HEK293 (cell line): ENCODE measurements around the gene REG1B.

Experiments
- SALL2 ChIP-seq: fragments of 450-650 bp; formaldehyde crosslinking; IDR thresholded peaks from 2 replicates; pipeline ENCODE4 v1.5.0; 2017; ENCODE audit warnings: missing biosample characterization, mild to moderate bottlenecking, missing genetic modification characterization, borderline replicate concordance
- TCF7L2 ChIP-seq: IDR thresholded peaks from 2 replicates; pipeline ENCODE4 v1.6.1; 2011; ENCODE audit warnings: low read depth, mild to moderate bottlenecking, inconsistent platforms, low read length, moderate library complexity, borderline replicate concordance
- YY1 ChIP-seq: fragments of 450-650 bp; formaldehyde crosslinking; IDR thresholded peaks from 2 replicates; pipeline ENCODE4 v1.5.1; 2018; ENCODE audit warnings: missing biosample characterization, missing genetic modification characterization
- ZBTB1 ChIP-seq: fragments of 450-650 bp; formaldehyde crosslinking; IDR thresholded peaks from 2 replicates; pipeline ENCODE4 v1.5.1; 2016; ENCODE audit warnings: missing biosample characterization, missing genetic modification characterization
- ZFP37 ChIP-seq: fragments of 450-650 bp; formaldehyde crosslinking; IDR thresholded peaks from 2 replicates; pipeline ENCODE4 v1.5.1; 2016; ENCODE audit warnings: missing biosample characterization, missing genetic modification characterization
- ZNF302 ChIP-seq: fragments of 450-650 bp; formaldehyde crosslinking; IDR thresholded peaks from 2 replicates; pipeline ENCODE4 v1.5.1; 2016; ENCODE audit warnings: missing biosample characterization, missing genetic modification characterization, low read depth
- ZNF37A ChIP-seq: fragments of 450-650 bp; IDR thresholded peaks from 2 replicates; pipeline ENCODE4 v1.5.1; 2018; ENCODE audit warnings: missing biosample characterization, missing genetic modification characterization
- ZNF488 ChIP-seq: fragments of 450-650 bp; formaldehyde crosslinking; IDR thresholded peaks from 2 replicates; pipeline ENCODE4 v1.5.1; 2016; ENCODE audit warnings: missing biosample characterization, missing genetic modification characterization
- TF ChIP-seq, protein P1 (sequence below): fragments of 450-650 bp; formaldehyde crosslinking; IDR thresholded peaks from 2 replicates; pipeline ENCODE4 v1.5.1; 2016; ENCODE audit warnings: missing biosample characterization, missing genetic modification characterization
- TF ChIP-seq, protein P2 (sequence below): fragments of 450-650 bp; formaldehyde crosslinking; IDR thresholded peaks from 2 replicates; pipeline ENCODE4 v1.5.1; 2016; ENCODE audit warnings: missing biosample characterization, missing genetic modification characterization
- TF ChIP-seq, protein P3 (sequence below): fragments of 450-650 bp; formaldehyde crosslinking; IDR thresholded peaks from 2 replicates; pipeline ENCODE4 v1.5.1; 2016; ENCODE audit warnings: missing biosample characterization, missing genetic modification characterization, low read depth

DNA sequence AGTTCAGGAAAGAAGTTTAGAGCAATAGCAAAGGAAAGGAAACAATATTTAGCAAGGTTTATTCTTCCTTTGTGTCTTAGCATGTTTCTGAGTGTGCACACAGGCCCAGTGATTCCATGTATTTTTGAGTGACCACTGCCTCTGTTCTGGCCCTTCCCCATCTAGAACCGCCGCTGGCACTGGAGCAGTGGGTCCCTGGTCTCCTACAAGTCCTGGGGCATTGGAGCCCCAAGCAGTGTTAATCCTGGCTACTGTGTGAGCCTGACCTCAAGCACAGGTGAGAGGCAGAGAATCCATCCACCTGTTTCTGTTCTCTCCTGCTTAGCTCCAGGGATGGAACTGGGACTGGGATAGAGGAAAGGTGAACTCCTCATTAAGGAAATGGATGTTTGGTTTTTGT is 34.9 kb upstream of the REG1B start:
- TF ChIP-seq YY1 (tag by site-specific recombination) (no peak), ZNF302 (tag by site-specific recombination) (no peak), ZBTB1 (tag by site-specific recombination) (no peak), ZNF488 (no peak), ZNF37A (tag by site-specific recombination) (no peak), ZFP37 (no peak), TCF7L2 (no peak), SALL2 (tag by site-specific recombination) (no peak)
- TF ChIP-seq, protein P1, sequence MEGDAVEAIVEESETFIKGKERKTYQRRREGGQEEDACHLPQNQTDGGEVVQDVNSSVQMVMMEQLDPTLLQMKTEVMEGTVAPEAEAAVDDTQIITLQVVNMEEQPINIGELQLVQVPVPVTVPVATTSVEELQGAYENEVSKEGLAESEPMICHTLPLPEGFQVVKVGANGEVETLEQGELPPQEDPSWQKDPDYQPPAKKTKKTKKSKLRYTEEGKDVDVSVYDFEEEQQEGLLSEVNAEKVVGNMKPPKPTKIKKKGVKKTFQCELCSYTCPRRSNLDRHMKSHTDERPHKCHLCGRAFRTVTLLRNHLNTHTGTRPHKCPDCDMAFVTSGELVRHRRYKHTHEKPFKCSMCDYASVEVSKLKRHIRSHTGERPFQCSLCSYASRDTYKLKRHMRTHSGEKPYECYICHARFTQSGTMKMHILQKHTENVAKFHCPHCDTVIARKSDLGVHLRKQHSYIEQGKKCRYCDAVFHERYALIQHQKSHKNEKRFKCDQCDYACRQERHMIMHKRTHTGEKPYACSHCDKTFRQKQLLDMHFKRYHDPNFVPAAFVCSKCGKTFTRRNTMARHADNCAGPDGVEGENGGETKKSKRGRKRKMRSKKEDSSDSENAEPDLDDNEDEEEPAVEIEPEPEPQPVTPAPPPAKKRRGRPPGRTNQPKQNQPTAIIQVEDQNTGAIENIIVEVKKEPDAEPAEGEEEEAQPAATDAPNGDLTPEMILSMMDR = no peak
- TF ChIP-seq, protein P2, sequence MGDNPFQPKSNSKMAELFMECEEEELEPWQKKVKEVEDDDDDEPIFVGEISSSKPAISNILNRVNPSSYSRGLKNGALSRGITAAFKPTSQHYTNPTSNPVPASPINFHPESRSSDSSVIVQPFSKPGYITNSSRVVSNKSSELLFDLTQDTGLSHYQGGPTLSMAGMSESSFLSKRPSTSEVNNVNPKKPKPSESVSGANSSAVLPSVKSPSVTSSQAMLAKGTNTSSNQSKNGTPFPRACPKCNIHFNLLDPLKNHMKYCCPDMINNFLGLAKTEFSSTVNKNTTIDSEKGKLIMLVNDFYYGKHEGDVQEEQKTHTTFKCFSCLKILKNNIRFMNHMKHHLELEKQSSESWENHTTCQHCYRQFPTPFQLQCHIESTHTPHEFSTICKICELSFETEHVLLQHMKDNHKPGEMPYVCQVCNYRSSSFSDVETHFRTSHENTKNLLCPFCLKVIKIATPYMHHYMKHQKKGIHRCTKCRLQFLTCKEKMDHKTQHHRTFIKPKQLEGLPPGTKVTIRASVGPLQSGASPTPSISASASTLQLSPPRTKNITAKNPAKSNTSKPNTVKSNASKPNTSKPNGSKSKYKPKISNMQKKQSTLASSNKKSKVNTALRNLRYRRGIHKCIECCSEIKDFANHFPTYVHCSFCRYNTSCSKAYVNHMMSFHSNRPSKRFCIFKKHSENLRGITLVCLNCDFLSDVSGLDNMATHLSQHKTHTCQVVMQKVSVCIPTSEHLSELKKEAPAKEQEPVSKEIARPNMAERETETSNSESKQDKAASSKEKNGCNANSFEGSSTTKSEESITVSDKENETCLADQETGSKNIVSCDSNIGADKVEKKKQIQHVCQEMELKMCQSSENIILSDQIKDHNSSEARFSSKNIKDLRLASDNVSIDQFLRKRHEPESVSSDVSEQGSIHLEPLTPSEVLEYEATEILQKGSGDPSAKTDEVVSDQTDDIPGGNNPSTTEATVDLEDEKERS (tag by site-specific recombination) = no peak
- TF ChIP-seq, protein P3, sequence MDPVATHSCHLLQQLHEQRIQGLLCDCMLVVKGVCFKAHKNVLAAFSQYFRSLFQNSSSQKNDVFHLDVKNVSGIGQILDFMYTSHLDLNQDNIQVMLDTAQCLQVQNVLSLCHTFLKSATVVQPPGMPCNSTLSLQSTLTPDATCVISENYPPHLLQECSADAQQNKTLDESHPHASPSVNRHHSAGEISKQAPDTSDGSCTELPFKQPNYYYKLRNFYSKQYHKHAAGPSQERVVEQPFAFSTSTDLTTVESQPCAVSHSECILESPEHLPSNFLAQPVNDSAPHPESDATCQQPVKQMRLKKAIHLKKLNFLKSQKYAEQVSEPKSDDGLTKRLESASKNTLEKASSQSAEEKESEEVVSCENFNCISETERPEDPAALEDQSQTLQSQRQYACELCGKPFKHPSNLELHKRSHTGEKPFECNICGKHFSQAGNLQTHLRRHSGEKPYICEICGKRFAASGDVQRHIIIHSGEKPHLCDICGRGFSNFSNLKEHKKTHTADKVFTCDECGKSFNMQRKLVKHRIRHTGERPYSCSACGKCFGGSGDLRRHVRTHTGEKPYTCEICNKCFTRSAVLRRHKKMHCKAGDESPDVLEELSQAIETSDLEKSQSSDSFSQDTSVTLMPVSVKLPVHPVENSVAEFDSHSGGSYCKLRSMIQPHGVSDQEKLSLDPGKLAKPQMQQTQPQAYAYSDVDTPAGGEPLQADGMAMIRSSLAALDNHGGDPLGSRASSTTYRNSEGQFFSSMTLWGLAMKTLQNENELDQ (tag by site-specific recombination) = no peak
